Activated CD8-positive, alpha-beta T cell treated with anti-CD3 and anti-CD28 coated beads for 36 hours (primary cell): ENCODE data around the gene SLC9C2. TPM values are rescaled to one million over a fixed set of nuclear protein-coding genes. Genes with fewer than 3 reads are reported as not detected.

Source experiments
- ATAC-seq: fragments of 200-7000 bp; cut with Tn5 transposase; one replicate; pipeline ENCODE4 v1.10.0; 2021; ENCODE audit warnings: mild to moderate bottlenecking, moderate library complexity
- CTCF ChIA-PET: fragments of 350-600 bp; sonication (Branson Sonifier 250); formaldehyde crosslinking; loops from one replicate; lab custom pipeline; 2021; ENCODE audit warnings: antibody characterized with exemption; lab: Charles Lee
- POLR2A ChIA-PET: fragments of 350-600 bp; sonication (Branson Sonifier 250); formaldehyde crosslinking; loops from one replicate; lab custom pipeline; 2021; ENCODE audit warnings: antibody characterized with exemption; lab: Charles Lee
- DNase-seq: peaks from one replicate; pipeline ENCODE4 v3.0.0-alpha.2; 2020
- H3K27ac Mint-ChIP-seq: one replicate; pipeline ENCODE4 v1.8.0; 2021; ENCODE audit warnings: mild to moderate bottlenecking, mixed read lengths
- H3K27me3 Mint-ChIP-seq: one replicate; pipeline ENCODE4 v1.8.0; 2021; ENCODE audit warnings: mixed read lengths
- H3K36me3 Mint-ChIP-seq: one replicate; pipeline ENCODE4 v1.8.0; 2021; ENCODE audit warnings: low read depth, mixed read lengths
- H3K4me1 Mint-ChIP-seq: one replicate; pipeline ENCODE4 v1.8.0; 2021; ENCODE audit warnings: low read depth, mixed read lengths
- H3K4me3 Mint-ChIP-seq: one replicate; pipeline ENCODE4 v1.8.0; 2021; ENCODE audit warnings: mild to moderate bottlenecking, moderate library complexity, mixed read lengths
- H3K9me3 Mint-ChIP-seq: one replicate; pipeline ENCODE4 v1.8.0; 2021; ENCODE audit warnings: mixed read lengths
- intact Hi-C: fragments of 100-400 bp; cut with micrococcal nuclease; formaldehyde crosslinking; loops from one replicate; pipeline ENCODE4 v1.10.0; 2022
- total RNA-seq, 2 experiments: library from RNA; stranded (reverse); gene quantifications; one replicate each; pipeline ENCODE4 v1.2.3, GENCODE V29; 2021
- TF ChIP-seq, protein P1 (sequence below): fragments of 200-600 bp; IDR thresholded peaks from one replicate; pipeline ENCODE4 v1.8.0; 2022; ENCODE audit warnings: antibody characterized with exemption, mild to moderate bottlenecking

Gene SLC9C2
- total RNA-seq, 2 experiments from 2014 or later, result not detected

DNA sequence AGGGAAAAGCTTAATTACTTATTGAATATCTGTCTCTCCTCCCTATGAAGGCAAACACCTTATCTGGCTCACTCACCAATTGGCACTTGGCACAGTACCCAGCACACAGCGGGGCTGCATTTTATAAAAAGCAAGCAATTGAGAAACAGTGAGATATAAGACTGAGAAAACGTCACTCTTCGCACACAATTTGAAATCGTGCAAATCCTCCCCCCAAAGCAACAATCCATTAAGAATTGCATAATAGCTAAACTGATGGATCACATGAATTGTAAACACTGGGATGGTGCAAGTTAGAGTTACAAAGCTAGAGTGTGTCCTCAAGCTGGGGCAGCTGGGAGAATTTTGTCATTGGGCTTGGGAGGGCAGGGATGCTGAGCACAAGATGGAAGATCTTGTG, 98.6 kb downstream of the SLC9C2 start:
- Mint-ChIP-seq H3K36me3 (no peaks in the 10 kb centered on the region), H3K4me1 (no peaks in the 10 kb centered on the region), H3K27ac (no peak overlapping the region), H3K9me3 (no peaks in the 10 kb centered on the region), H3K4me3 (no peak overlapping the region), H3K27me3 (no peaks in the 10 kb centered on the region)
- TF ChIP-seq, protein P1, sequence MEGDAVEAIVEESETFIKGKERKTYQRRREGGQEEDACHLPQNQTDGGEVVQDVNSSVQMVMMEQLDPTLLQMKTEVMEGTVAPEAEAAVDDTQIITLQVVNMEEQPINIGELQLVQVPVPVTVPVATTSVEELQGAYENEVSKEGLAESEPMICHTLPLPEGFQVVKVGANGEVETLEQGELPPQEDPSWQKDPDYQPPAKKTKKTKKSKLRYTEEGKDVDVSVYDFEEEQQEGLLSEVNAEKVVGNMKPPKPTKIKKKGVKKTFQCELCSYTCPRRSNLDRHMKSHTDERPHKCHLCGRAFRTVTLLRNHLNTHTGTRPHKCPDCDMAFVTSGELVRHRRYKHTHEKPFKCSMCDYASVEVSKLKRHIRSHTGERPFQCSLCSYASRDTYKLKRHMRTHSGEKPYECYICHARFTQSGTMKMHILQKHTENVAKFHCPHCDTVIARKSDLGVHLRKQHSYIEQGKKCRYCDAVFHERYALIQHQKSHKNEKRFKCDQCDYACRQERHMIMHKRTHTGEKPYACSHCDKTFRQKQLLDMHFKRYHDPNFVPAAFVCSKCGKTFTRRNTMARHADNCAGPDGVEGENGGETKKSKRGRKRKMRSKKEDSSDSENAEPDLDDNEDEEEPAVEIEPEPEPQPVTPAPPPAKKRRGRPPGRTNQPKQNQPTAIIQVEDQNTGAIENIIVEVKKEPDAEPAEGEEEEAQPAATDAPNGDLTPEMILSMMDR, result no peak
- POLR2A ChIA-PET, result interaction anchor here (0.9 kb wide), 1 partner anchor 31 kb away, joined by 3 read pairs; no protein-coding TSS in a partner anchor
- CTCF ChIA-PET, result interaction anchor here (1.5 to 5.1 kb wide), 2 partner anchors 13 to 74 kb away, joined by 5 to 27 read pairs; no protein-coding TSS in a partner anchor
- no peak for ATAC-seq
- no peak for DNase-seq
- intact Hi-C loops, result no loop called here

DNA sequence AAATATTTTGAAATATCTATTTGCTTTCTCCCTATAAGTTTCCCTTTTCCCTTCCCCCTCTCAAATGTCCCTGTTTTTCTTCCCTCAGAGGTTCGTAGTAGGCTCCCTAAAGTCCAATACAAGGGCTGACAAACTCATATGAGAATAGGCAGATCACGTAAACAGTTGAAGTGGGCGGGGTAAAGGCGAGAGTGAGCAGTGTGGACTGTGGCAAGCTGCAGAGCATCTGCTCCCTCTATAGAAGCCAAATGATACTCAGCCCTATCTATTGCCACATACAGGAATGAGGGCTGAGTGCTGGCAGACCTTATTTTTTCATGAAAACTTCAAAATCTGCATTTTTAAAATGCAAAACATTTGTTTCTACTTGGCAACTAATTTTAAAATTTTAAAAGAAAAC, 99.5 kb downstream of the SLC9C2 start:
- POLR2A ChIA-PET, result interaction anchor here (0.9 kb wide), 1 partner anchor 30 kb away, joined by 3 read pairs; no protein-coding TSS in a partner anchor

DNA sequence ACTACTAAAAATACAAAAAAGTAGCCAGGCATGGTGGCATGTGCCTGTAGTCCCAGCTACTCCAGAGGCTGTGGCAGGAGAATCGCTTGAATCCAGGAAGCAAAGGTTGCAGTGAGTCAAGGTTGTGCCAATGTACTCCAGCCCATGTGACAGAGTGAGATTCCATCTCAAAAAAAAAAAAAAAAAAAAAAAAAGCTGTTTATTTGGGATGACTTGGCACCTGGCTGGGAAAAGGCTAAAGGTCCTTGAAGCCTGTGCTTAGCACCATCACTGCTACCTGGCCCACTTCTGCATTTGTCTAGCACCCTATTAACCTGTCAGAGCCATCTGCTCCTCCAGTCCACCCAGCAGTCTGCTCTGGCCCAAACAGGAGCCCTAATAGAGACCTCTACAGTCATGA, 100.8 kb downstream of the SLC9C2 start:
- CTCF ChIA-PET, result no interaction called here
- Mint-ChIP-seq H3K9me3 (no peaks in the 10 kb centered on the region), H3K4me1 (no peaks in the 10 kb centered on the region), H3K4me3 (no peak overlapping the region), H3K36me3 (no peaks in the 10 kb centered on the region), H3K27ac (no peak overlapping the region), H3K27me3 (no peaks in the 10 kb centered on the region)
- TF ChIP-seq, protein P1, result no peak
- intact Hi-C loops, result no loop called here
- POLR2A ChIA-PET, result no interaction called here
- ATAC-seq, result no peak
- DNase-seq, result no peak

More for the DNA sequence above, 99.5 kb downstream of the SLC9C2 start:
- Mint-ChIP-seq H3K9me3 (no peaks in the 10 kb centered on the region), H3K27ac (no peak overlapping the region), H3K4me1 (no peaks in the 10 kb centered on the region), H3K27me3 (no peaks in the 10 kb centered on the region), H3K4me3 (no peak overlapping the region), H3K36me3 (no peaks in the 10 kb centered on the region)
- intact Hi-C loops, result no loop called here
- CTCF ChIA-PET, result interaction anchor here (1.5 to 5.1 kb wide), 2 partner anchors 14 to 73 kb away, joined by 5 to 27 read pairs; no protein-coding TSS in a partner anchor
- no peak for DNase-seq
- TF ChIP-seq, protein P1, result no peak
- no peak for ATAC-seq

DNA sequence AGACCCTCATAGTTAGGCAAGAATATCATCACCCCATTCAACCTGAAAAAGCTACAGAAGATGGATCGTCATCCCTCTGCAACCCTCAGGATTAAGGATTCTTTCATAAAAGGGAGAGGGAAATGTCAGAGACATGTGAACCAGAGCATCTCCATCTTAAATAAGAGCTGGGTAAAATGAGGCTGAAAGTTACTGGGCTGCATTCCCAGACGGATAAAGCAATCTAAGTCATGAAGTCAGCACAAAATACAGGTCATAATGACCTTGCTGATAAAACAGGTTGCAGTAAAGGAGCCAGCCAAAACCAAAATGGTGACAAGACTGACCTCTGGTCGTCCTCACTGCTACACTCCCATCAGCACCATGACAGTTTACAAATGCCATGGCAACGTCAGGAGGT, 103.1 kb downstream of the SLC9C2 start:
- TF ChIP-seq, protein P1, result no peak
- no peak overlapping the region for H3K4me3 Mint-ChIP-seq
- ChIA-PET POLR2A (interaction anchor here (1.2 kb wide), 1 partner anchor 22 kb away, joined by 8 read pairs; no protein-coding TSS in a partner anchor), CTCF (no interaction called here)
- no peaks in the 10 kb centered on the region for H3K4me1 Mint-ChIP-seq
- intact Hi-C loops, result no loop called here
- H3K27me3 Mint-ChIP-seq, result no peaks in the 10 kb centered on the region
- peaks cover 1% of the 10 kb centered on the region for H3K36me3 Mint-ChIP-seq
- no peaks in the 10 kb centered on the region for H3K9me3 Mint-ChIP-seq
- no peak overlapping the region for H3K27ac Mint-ChIP-seq
- DNase-seq (no peak), ATAC-seq (no peak)

DNA sequence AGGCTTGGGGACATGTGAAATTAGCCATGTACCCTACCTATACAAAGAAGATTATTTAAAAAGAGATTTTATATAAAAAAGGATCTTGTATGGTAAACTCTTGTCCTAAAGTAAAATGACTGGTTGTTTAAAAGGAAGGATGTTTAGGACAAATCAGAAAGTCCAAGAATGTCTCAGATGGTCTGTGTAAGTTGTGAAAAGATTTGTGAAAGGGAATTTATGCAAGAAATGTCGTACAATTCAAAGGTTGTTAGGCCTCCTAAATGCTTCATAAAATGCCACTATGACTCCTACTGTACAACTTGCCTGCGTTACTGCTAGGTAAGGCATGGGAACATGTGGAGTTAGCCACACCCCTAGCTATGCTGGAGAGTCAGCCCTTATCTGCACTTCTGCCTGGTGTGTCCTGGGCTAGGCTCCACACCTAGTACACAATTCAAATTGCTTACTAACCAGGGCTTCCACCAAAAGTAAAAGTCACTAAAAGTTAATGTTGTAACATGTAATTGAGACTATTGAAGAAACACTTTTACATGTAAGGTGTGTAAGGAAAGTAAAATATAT, 106.0 kb downstream of the SLC9C2 start:
- intact Hi-C loops, result no loop called here
- TF ChIP-seq, protein P1, result no peak
- Mint-ChIP-seq H3K27me3 (no peaks in the 10 kb centered on the region), H3K9me3 (no peaks in the 10 kb centered on the region), H3K36me3 (peaks cover 1% of the 10 kb centered on the region), H3K27ac (no peak overlapping the region), H3K4me3 (no peak overlapping the region), H3K4me1 (no peaks in the 10 kb centered on the region)
- DNase-seq (no peak), ATAC-seq (no peak)
- POLR2A ChIA-PET, result no interaction called here
- CTCF ChIA-PET, result no interaction called here
